ENCODE data around the gene GPR25. TPM values are rescaled to one million over a fixed set of nuclear protein-coding genes. Genes with fewer than 3 reads are reported as not detected.

The GPR25 gene
- total RNA-seq, 1 experiment from 2014 or later: not detected

DNA sequence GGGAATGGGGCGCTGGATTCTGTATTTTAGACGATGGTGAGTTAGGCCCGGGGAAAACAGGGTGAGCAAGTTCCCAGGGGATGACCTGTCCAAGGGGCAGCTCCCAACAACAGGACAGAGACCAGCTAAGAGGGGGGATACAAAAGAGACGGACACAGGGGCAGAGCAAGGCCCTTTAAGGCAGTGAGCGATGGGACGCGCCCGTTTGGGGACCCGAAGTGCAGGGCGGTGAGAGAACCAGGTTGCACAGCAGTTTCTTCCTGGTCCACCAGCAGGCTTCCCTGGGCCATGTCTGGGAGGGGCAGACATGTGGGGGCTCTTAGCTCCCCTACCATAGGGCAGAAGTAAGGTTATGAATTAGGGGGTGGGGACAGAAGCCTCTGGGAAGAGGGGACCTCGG lies 43.9 kb downstream of the GPR25 start:
- DNase-seq: no peak
- no peaks in the 10 kb centered on the region for H3K27me3 ChIP-seq
- H3K36me3 ChIP-seq: no peaks in the 10 kb centered on the region
- no peaks in the 10 kb centered on the region for H3K9me3 ChIP-seq
- no peak overlapping the region for H3K4me3 ChIP-seq

DNA sequence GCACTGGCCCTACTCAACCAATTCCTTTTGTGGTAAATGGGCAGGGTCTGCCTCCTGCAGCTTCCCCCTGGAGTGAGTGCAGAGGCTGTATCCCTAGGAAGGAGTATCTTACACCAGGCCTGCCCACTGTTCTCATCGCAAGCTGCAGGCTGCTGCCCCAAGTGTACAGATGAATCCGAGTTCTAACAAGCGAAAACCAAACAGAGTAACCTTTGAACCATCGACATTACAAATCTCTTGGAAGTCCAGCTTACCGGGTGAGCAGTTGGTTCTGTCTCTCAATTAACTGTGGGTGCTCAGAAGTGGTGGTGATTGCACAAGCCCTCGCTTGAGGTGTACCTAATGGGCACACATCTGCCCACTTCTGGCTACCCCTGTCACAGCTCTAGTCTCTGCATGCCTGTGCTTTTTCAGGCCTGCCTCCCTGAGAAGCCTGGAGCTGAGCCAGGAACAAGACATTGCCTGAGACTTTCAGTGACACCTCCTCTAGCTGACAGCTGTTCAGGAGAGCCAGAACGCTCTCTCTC lies 44.6 kb downstream of the GPR25 start:
- Histone ChIP-seq H3K36me3 (no peaks in the 10 kb centered on the region), H3K9me3 (no peaks in the 10 kb centered on the region), H3K4me3 (no peak overlapping the region), H3K27me3 (no peaks in the 10 kb centered on the region)
- no peak for DNase-seq

- no peaks in the 10 kb centered on the region for H3K9me3 ChIP-seq
- no peaks in the 10 kb centered on the region for H3K36me3 ChIP-seq
- no peak for DNase-seq
- H3K4me3 ChIP-seq: no peak overlapping the region
- no peaks in the 10 kb centered on the region for H3K27me3 ChIP-seq
Observed at GRCh38 chr1:200918006-200918405, 45.2 kb downstream of the GPR25 start.

- no peak for DNase-seq
- Histone ChIP-seq H3K4me3 (no peak overlapping the region), H3K27me3 (no peaks in the 10 kb centered on the region), H3K36me3 (no peaks in the 10 kb centered on the region), H3K9me3 (no peaks in the 10 kb centered on the region)
Observed at GRCh38 chr1:200919386-200919785, 46.6 kb downstream of the GPR25 start.

DNA sequence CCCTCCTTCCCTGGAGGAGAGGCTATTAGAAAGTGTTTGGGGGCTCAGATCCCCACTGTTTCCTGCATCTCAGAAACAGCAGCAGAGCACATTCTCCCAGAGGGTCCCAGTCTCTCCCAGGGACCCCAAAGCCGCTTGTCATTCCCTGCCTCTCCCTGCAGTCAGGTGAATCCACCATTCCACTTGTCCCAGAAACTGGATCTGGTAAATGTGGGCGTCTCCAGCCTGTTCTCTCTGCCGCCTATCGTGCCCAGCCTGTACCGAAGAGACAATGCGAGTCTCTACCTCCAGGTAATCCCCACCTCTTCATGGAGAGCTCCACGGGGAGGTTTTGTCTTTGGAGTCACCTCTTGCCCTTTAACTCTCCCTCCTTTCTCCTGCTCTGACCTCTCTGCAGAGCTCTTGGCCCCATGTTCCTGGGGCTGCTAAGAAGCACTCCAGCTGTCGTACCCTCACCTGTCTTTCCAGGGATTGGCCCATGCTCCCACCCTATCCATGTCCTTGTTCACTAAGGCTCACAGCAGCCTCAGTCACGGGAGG lies 48.9 kb downstream of the GPR25 start:
- Histone ChIP-seq H3K36me3 (no peaks in the 10 kb centered on the region), H3K4me3 (no peak overlapping the region), H3K9me3 (no peaks in the 10 kb centered on the region), H3K27me3 (no peaks in the 10 kb centered on the region)
- no peak for DNase-seq

DNA sequence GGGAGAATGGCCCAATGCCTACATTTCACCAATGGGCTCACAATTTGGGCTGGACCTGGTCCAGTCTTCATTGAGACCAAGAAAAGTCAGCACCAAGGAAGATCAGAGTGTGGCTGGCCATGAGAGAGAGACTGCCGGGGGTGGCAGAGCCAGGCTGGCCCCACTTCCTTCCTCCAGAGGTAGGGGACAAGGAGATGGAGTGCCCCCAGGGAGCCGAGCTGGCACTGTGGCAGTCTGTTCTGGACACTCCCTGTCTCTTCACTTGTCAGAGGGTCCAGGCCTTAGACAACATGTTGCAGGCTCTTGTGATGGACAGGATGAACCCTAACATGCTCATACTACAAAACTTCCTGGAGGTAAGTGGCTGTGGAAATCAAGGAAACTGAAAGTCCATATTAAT lies 49.6 kb downstream of the GPR25 start:
- no peak for DNase-seq
- no peak overlapping the region for H3K4me3 ChIP-seq

GRCh38 chr1:200923601-200924000 lies 50.8 kb downstream of the GPR25 start:
- no peaks in the 10 kb centered on the region for H3K9me3 ChIP-seq
- no peaks in the 10 kb centered on the region for H3K27me3 ChIP-seq
- no peak overlapping the region for H3K4me3 ChIP-seq
- DNase-seq: no peak
- H3K36me3 ChIP-seq: no peaks in the 10 kb centered on the region

More for the DNA sequence above, 49.6 kb downstream of the GPR25 start:
- Histone ChIP-seq H3K27me3 (no peaks in the 10 kb centered on the region), H3K36me3 (no peaks in the 10 kb centered on the region), H3K9me3 (no peaks in the 10 kb centered on the region)

Other genes starting within 250 kb of the GPR25 start
- 13.7 and 18.7 TPM in 2 replicates for gene DDX59, start 203.1 kb upstream of the GPR25 start, total RNA-seq (2014; rRNA removed; shearing (Covaris generic); ENCODE audit: low replicate concordance)
- 24.3 and 33.6 TPM in 2 replicates for gene CAMSAP2, start 134.1 kb upstream of the GPR25 start, total RNA-seq (2014; rRNA removed; shearing (Covaris generic); ENCODE audit: low replicate concordance)
- gene INAVA, start 21.9 kb downstream of the GPR25 start, total RNA-seq (2014; rRNA removed; shearing (Covaris generic); ENCODE audit: low replicate concordance): not detected in 2 replicates
- 0.33 and 0.42 TPM in 2 replicates for gene KIF21B, start 150.7 kb downstream of the GPR25 start, total RNA-seq (2014; rRNA removed; shearing (Covaris generic); ENCODE audit: low replicate concordance)
- not detected in 2 replicates for gene CACNA1S, start 239.4 kb downstream of the GPR25 start, total RNA-seq (2014; rRNA removed; shearing (Covaris generic); ENCODE audit: low replicate concordance)

Data from MG63 (cell line).